Inferior parietal cortex (tissue), 1 donor: Measurements from ENCODE around the gene KCNA4.
"Not testable (repeated sequence)": the region's sequence is repeated elsewhere in the genome, so short reads cannot be mapped to it uniquely, and the experiment has no call there.

Source experiments
- DNase-seq: peaks from one replicate; pipeline ENCODE4 v3.0.0-alpha.2; 2016; ENCODE audit errors: extremely low spot score

The KCNA4 gene

GRCh38 chr11:30016588-30017363 is at the start of gene KCNA4:
Gene KCNA4 (minus strand): TSS chr11:30017030. CDS start chr11:30012678, 4,352 bp downstream.
- DNase-seq = no peak

GRCh38 chr11:30062103-30062502 is 45.3 kb upstream of the KCNA4 start:
- no peak for DNase-seq

GRCh38 chr11:30059172-30059815 is 42.5 kb upstream of the KCNA4 start:
- no peak for DNase-seq

GRCh38 chr11:30049214-30049613 is 32.4 kb upstream of the KCNA4 start:
- DNase-seq = no peak

- DNase-seq = no peak
Measured at GRCh38 chr11:30046578-30046945, 29.7 kb upstream of the KCNA4 start.

GRCh38 chr11:30045921-30046577 is 29.2 kb upstream of the KCNA4 start:
- no peak for DNase-seq

GRCh38 chr11:30045144-30045543 is 28.3 kb upstream of the KCNA4 start:
- DNase-seq = no peak

- no peak for DNase-seq
Measured at GRCh38 chr11:30041171-30041570, 24.3 kb upstream of the KCNA4 start.

GRCh38 chr11:30034746-30035145 is 17.9 kb upstream of the KCNA4 start:
- DNase-seq = not testable (repeated sequence)

- DNase-seq = not testable (repeated sequence)
Measured at GRCh38 chr11:30034166-30034565, 17.3 kb upstream of the KCNA4 start.

GRCh38 chr11:30025396-30026139 is 8.7 kb upstream of the KCNA4 start:
- no peak for DNase-seq

- DNase-seq = no peak
Measured at GRCh38 chr11:30023074-30023473, 6.2 kb upstream of the KCNA4 start.

- no peak for DNase-seq
Measured at GRCh38 chr11:30019481-30019880, 2.7 kb upstream of the KCNA4 start.

- DNase-seq = no peak
Measured at GRCh38 chr11:30018495-30018894, 1.7 kb upstream of the KCNA4 start.

- DNase-seq = no peak
Measured at GRCh38 chr11:30017445-30017895, 640 bp upstream of the KCNA4 start.

GRCh38 chr11:30015725-30016412 is 961 bp downstream of the KCNA4 start:
- DNase-seq = no peak

- DNase-seq = no peak
Measured at GRCh38 chr11:30012346-30012745, 4.5 kb downstream of the KCNA4 start.

- DNase-seq = no peak
Measured at GRCh38 chr11:30009060-30009459, 7.8 kb downstream of the KCNA4 start.

GRCh38 chr11:30006876-30007275 is 10.0 kb downstream of the KCNA4 start:
- no peak for DNase-seq

- DNase-seq = peak; percentile 47
Measured at GRCh38 chr11:30002157-30002785, 14.6 kb downstream of the KCNA4 start.
